H1 (cell line): ENCODE data around the gene CGB2. TPM values are rescaled to one million over a fixed set of nuclear protein-coding genes. Genes with fewer than 3 reads are reported as not detected.

Experiments used
- CTCF ChIA-PET: fragments of 300-600 bp; sonication (Branson Sonifier 250); formaldehyde crosslinking; loops from one replicate; lab custom pipeline; 2021; ENCODE audit not compliant: partially characterized antibody; lab: Charles Lee
- POLR2A ChIA-PET: fragments of 300-600 bp; sonication (Branson Sonifier 250); formaldehyde crosslinking; loops from one replicate; lab custom pipeline; 2021; ENCODE audit warnings: inconsistent platforms; ENCODE audit not compliant: partially characterized antibody; lab: Charles Lee
- DNase-seq, 2 experiments: peaks; one replicate each; pipeline versions ENCODE4 v3.0.0 to v3.0.0-alpha.2; 2010 to 2022; ENCODE audit warnings: low spot score in 2 of 2, low read depth in 1 of 2, mixed read lengths in 1 of 2
- FAIRE-seq: peaks from 2 replicates; lab custom pipeline; 2011; peaks lifted over from hg19 to GRCh38; lab: Jason Lieb, UNC
- H2AFZ ChIP-seq: 2 replicates; pipeline ENCODE4 v1.8.1; 2012; ENCODE audit warnings: low read length, inconsistent platforms
- H2AK5ac ChIP-seq: 2 replicates; pipeline ENCODE4 v1.6.1; 2013; ENCODE audit warnings: low read depth, low read length
- H2BK120ac ChIP-seq: replicated peaks from 2 replicates; pipeline ENCODE3; 2013; ENCODE audit warnings: low read depth, low read length, inconsistent platforms
- H2BK12ac ChIP-seq: 2 replicates; pipeline ENCODE4 v1.6.1; 2013; ENCODE audit warnings: low read depth, low read length
- H2BK15ac ChIP-seq: 2 replicates; pipeline ENCODE4 v1.6.1; 2013; ENCODE audit warnings: low read length
- H2BK20ac ChIP-seq: 2 replicates; pipeline ENCODE4 v1.6.1; 2013; ENCODE audit warnings: low read length
- H2BK5ac ChIP-seq: 2 replicates; pipeline ENCODE4 v1.6.1; 2013; ENCODE audit warnings: low read depth, low read length
- H3K14ac ChIP-seq: 2 replicates; pipeline ENCODE4 v1.6.1; 2013; ENCODE audit warnings: inconsistent platforms; ENCODE audit not compliant: insufficient read length
- H3K18ac ChIP-seq: 2 replicates; pipeline ENCODE4 v1.6.1; 2013; ENCODE audit warnings: low read length; ENCODE audit errors: extremely low read depth
- H3K23ac ChIP-seq: 2 replicates; pipeline ENCODE4 v1.6.1; 2013; ENCODE audit warnings: inconsistent platforms; ENCODE audit not compliant: insufficient read length
- H3K23me2 ChIP-seq: 2 replicates; pipeline ENCODE4 v1.6.1; 2013; ENCODE audit warnings: low read depth, low read length
- H3K27ac ChIP-seq: 2 replicates; pipeline ENCODE4 v1.6.1; 2011; ENCODE audit warnings: low read depth, low read length, inconsistent platforms
- H3K27me3 ChIP-seq, 4 experiments: replicated peaks in 1 of 4; 1 replicate in 1 of 4; 2 replicates in 3 of 4; pipeline versions ENCODE4 v1.6.1 to v1.8.1; 2011 to 2013; ENCODE audit warnings: low read length in 3 of 4, mild to moderate bottlenecking in 3 of 4, inconsistent platforms in 2 of 4, mixed read lengths in 2 of 4, moderate library complexity in 1 of 4; ENCODE audit not compliant: control insufficient read depth in 3 of 4, insufficient read depth in 3 of 4; ENCODE audit errors: extremely low read depth in 1 of 4
- H3K36me3 ChIP-seq, 4 experiments: 2 replicates each; pipeline versions ENCODE4 v1.6.1 to v1.8.1; 2011 to 2013; ENCODE audit warnings: mild to moderate bottlenecking in 4 of 4, low read length in 3 of 4, moderate library complexity in 2 of 4, control low read depth in 1 of 4, inconsistent platforms in 1 of 4; ENCODE audit not compliant: insufficient read depth in 4 of 4, control insufficient read depth in 2 of 4
- H3K4ac ChIP-seq: replicated peaks from 2 replicates; pipeline ENCODE3; 2013; ENCODE audit warnings: low read length, low read depth, mixed read lengths, inconsistent platforms; ENCODE audit not compliant: insufficient read length
- H3K4me1 ChIP-seq, 4 experiments: replicated peaks in 1 of 4; 1 replicate in 1 of 4; 2 replicates in 3 of 4; pipeline versions ENCODE4 v1.6.1 to v1.8.1; 2011 to 2013; ENCODE audit warnings: low read length in 3 of 4, inconsistent platforms in 2 of 4, mixed read lengths in 1 of 4; ENCODE audit not compliant: insufficient read depth in 4 of 4, control insufficient read depth in 3 of 4
- H3K4me2 ChIP-seq, 2 experiments: 2 replicates each; pipeline versions ENCODE4 v1.6.1 to v1.8.1; 2011 to 2013; ENCODE audit warnings: low read depth in 2 of 2, low read length in 2 of 2, control low read depth in 1 of 2, inconsistent platforms in 1 of 2, mild to moderate bottlenecking in 1 of 2; ENCODE audit not compliant: insufficient read depth in 1 of 2
- H3K4me3 ChIP-seq, 4 experiments: fragments of 200-600, 300-600 bp in 1 of 4; sonication (generic), shearing (Covaris generic), sonication (Bioruptor Twin) in 1 of 4; 2 replicates each; pipeline versions ENCODE4 v1.5.1 to v1.8.1; 2011 to 2016; ENCODE audit warnings: low read length in 4 of 4, low read depth in 3 of 4, control low read depth in 2 of 4, inconsistent platforms in 2 of 4, mild to moderate bottlenecking in 2 of 4, mixed read lengths in 1 of 4, moderate library complexity in 1 of 4; ENCODE audit not compliant: insufficient read depth in 2 of 4; ENCODE audit errors: extremely low read depth in 1 of 4
- H3K56ac ChIP-seq: replicated peaks from 2 replicates; pipeline ENCODE3; 2013; ENCODE audit warnings: low read depth, mild to moderate bottlenecking, mixed read lengths, low read length, inconsistent platforms; ENCODE audit not compliant: insufficient read length
- H3K79me1 ChIP-seq: 2 replicates; pipeline ENCODE4 v1.6.1; 2013; ENCODE audit warnings: low read depth, low read length, control low read depth
- H3K79me2 ChIP-seq, 2 experiments: 2 replicates each; pipeline versions ENCODE4 v1.6.1 to v1.8.1; 2012 to 2013; ENCODE audit warnings: low read length in 2 of 2, mild to moderate bottlenecking in 2 of 2, inconsistent platforms in 1 of 2; ENCODE audit not compliant: insufficient read depth in 2 of 2, control insufficient read depth in 1 of 2
- H3K9ac ChIP-seq, 4 experiments: replicated peaks in 1 of 4; 1 replicate in 1 of 4; 2 replicates in 3 of 4; pipeline versions ENCODE4 v1.6.1 to v1.8.1; 2011 to 2013; ENCODE audit warnings: low read depth in 3 of 4, low read length in 3 of 4, control low read depth in 2 of 4, mild to moderate bottlenecking in 2 of 4, moderate library complexity in 2 of 4, inconsistent platforms in 1 of 4; ENCODE audit errors: extremely low read depth in 1 of 4
- H3K9me3 ChIP-seq, 2 experiments: 2 replicates each; pipeline versions ENCODE4 v1.6.1 to v1.8.1; 2012 to 2013; ENCODE audit warnings: mild to moderate bottlenecking in 2 of 2, moderate library complexity in 2 of 2, control low read depth in 1 of 2, inconsistent platforms in 1 of 2, low read depth in 1 of 2, low read length in 1 of 2, mixed read lengths in 1 of 2; ENCODE audit not compliant: insufficient read depth in 2 of 2
- H4K20me1 ChIP-seq, 2 experiments: replicated peaks in 1 of 2; 2 replicates each; pipeline versions ENCODE3 to v1.8.1; 2011 to 2013; ENCODE audit warnings: inconsistent platforms in 2 of 2, low read length in 2 of 2, mild to moderate bottlenecking in 1 of 2; ENCODE audit not compliant: insufficient read depth in 2 of 2, control insufficient read depth in 1 of 2
- H4K5ac ChIP-seq: 2 replicates; pipeline ENCODE4 v1.6.1; 2013; ENCODE audit warnings: low read length, low read depth, mixed read lengths, inconsistent platforms; ENCODE audit not compliant: insufficient read length
- H4K8ac ChIP-seq: 2 replicates; pipeline ENCODE4 v1.8.0; 2013; ENCODE audit warnings: mild to moderate bottlenecking, moderate library complexity, low read length, inconsistent platforms; ENCODE audit not compliant: insufficient read depth; ENCODE audit errors: extremely low read depth
- H4K91ac ChIP-seq: replicated peaks from 2 replicates; pipeline ENCODE3; 2013; ENCODE audit warnings: low read length, mixed read lengths, inconsistent platforms; ENCODE audit not compliant: insufficient read length
- BRCA1 ChIP-seq: IDR thresholded peaks from 2 replicates; pipeline ENCODE4 v1.6.1; 2012; ENCODE audit warnings: low read depth, low read length, improper control_type of control experiment
- CREB1 ChIP-seq: IDR thresholded peaks from 2 replicates; pipeline ENCODE4 v1.6.1; 2012; ENCODE audit warnings: inconsistent platforms
- EP300 ChIP-seq, 2 experiments: IDR thresholded peaks; 1 replicate in 1 of 2; 2 replicates in 1 of 2; pipeline ENCODE4 v1.6.1; 2011 to 2012; ENCODE audit warnings: low read depth in 2 of 2, low read length in 2 of 2, mild to moderate bottlenecking in 2 of 2, borderline replicate concordance in 1 of 2, inconsistent platforms in 1 of 2, moderate library complexity in 1 of 2
- GTF2F1 ChIP-seq: IDR thresholded peaks from 2 replicates; pipeline ENCODE4 v1.6.1; 2012; ENCODE audit warnings: low read depth, low read length, improper control_type of control experiment, borderline replicate concordance
- MAFK ChIP-seq: IDR thresholded peaks from 2 replicates; pipeline ENCODE4 v1.6.1; 2012; ENCODE audit warnings: low read depth, mild to moderate bottlenecking, improper control_type of control experiment, low read length
- NANOG ChIP-seq: IDR thresholded peaks from 2 replicates; pipeline ENCODE4 v1.6.1; 2011; ENCODE audit warnings: low read length, low read depth, mild to moderate bottlenecking, inconsistent platforms; ENCODE audit not compliant: insufficient read depth, poor library complexity, severe bottlenecking
- PHF8 ChIP-seq: fragments of 200-600 bp; sonication (generic); conservative IDR thresholded peaks from 2 replicates; pipeline ENCODE4 v1.7.1; 2012; ENCODE audit warnings: low read depth, mild to moderate bottlenecking, inconsistent platforms, low read length, moderate library complexity
- RAD21 ChIP-seq, 2 experiments: IDR thresholded peaks in 1 of 2; conservative IDR thresholded peaks in 1 of 2; 2 replicates each; pipeline ENCODE4 v1.6.1; 2011; ENCODE audit warnings: low read depth in 2 of 2, low read length in 2 of 2, improper control_type of control experiment in 1 of 2, inconsistent platforms in 1 of 2, mild to moderate bottlenecking in 1 of 2, moderate library complexity in 1 of 2
- RNF2 ChIP-seq: fragments of 200-900, 300-1000 bp; sonication (generic); IDR thresholded peaks from 2 replicates; pipeline ENCODE4 v1.7.1; 2016; ENCODE audit warnings: borderline replicate concordance, low read depth, mild to moderate bottlenecking, antibody characterized with exemption, low read length; ENCODE audit not compliant: poor library complexity, severe bottlenecking; ENCODE audit errors: missing control alignments
- SIX5 ChIP-seq: IDR thresholded peaks from 2 replicates; pipeline ENCODE4 v1.6.1; 2011; ENCODE audit warnings: mild to moderate bottlenecking, low read depth, low read length
- SP4 ChIP-seq: IDR thresholded peaks from 2 replicates; pipeline ENCODE4 v1.6.1; 2012; ENCODE audit warnings: low read length, inconsistent platforms
- SRF ChIP-seq: IDR thresholded peaks from 2 replicates; pipeline ENCODE4 v1.6.1; 2011; ENCODE audit warnings: mild to moderate bottlenecking, low read depth, low read length, moderate library complexity
- SUZ12 ChIP-seq: fragments of 200-600 bp; sonication (generic); IDR thresholded peaks from 2 replicates; pipeline ENCODE4 v1.6.1; 2012; ENCODE audit warnings: mild to moderate bottlenecking, inconsistent platforms, low read length, moderate library complexity, mixed read lengths
- TEAD4 ChIP-seq: IDR thresholded peaks from 2 replicates; pipeline ENCODE4 v1.6.1; 2012; ENCODE audit warnings: low read depth, low read length, inconsistent platforms, mixed read lengths
- WGBS, 2 experiments: shearing (Covaris generic) in 1 of 2; methylation state at CpG; one replicate each; pipeline versions ENCODE4 v1.1.6 to v1.1.7; 2013 to 2015; ENCODE audit warnings: low lambda C conversion rate in 2 of 2, mixed read lengths in 2 of 2, inconsistent platforms in 1 of 2, low coverage in 1 of 2, missing lambda C conversion rate in 1 of 2; ENCODE audit not compliant: insufficient replicate concordance in 2 of 2, insufficient coverage in 1 of 2, insufficient read length in 1 of 2; ENCODE audit errors: extremely low coverage in 1 of 2, missing lambda C conversion rate in 1 of 2; 5-methylcytosine and 5-hydroxymethylcytosine counted together
- polyA plus RNA-seq, 7 experiments: library from polyadenylated mRNA; depleted of rRNA in 3 of 7; stranded (reverse) in 5 of 7; unstranded in 2 of 7; fragments of >200 nt in 5 of 7; fragments of 200-250 nt in 2 of 7; gene quantifications; 1 replicate in 5 of 7; 2 replicates in 1 of 7; 4 replicates in 1 of 7; pipeline versions ENCODE4 v1.2.1 to v1.2.3, GENCODE V29; 2011 to 2013; ENCODE audit warnings: missing spikeins in 2 of 7, mixed read lengths in 2 of 7
- total RNA-seq: library from RNA; stranded (reverse); fragmentation: NEBNext Ultra II Directional; extraction: Animal tissue kit (Norgen Biotek cat#: 25700); gene quantifications from 2 replicates; pipeline ENCODE4 v1.2.1, GENCODE V29; 2021

CGB2 gene
- total and polyA plus RNA-seq, 2 of the 8 experiments (the other 6 are each of a cell fraction or from before 2014, with no cell fraction given): 0.71 to 3.2 TPM

GRCh38 chr19:49011194-49011593 lies 20.5 kb upstream of the CGB2 start:
- ChIA-PET POLR2A (interaction anchor here (2.9 kb wide), 1 partner anchor 11 kb away, joined by 11 read pairs; no protein-coding TSS in a partner anchor), CTCF (interaction anchor here (1.1 to 6.2 kb wide), 2 partner anchors 13 to 48 kb away, joined by 3 to 66 read pairs; no protein-coding TSS in a partner anchor)
- Histone ChIP-seq H2BK120ac (no peak overlapping the region), H4K5ac (no peak overlapping the region), H2BK12ac (no peak overlapping the region), H3K4me3 (no peak overlapping the region), H3K36me3 (peaks cover 15 to 42% (median 31%) of the 10 kb centered on the region in 4 experiments; a peak in 7 of 8 replicates), H3K14ac (no peak overlapping the region), H3K79me2 (no peaks in the 10 kb centered on the region), H3K27ac (no peak overlapping the region), H2BK15ac (no peak overlapping the region), H4K20me1 (peaks cover 3 to 9% of the 10 kb centered on the region in 2 experiments), H2BK20ac (no peak overlapping the region), H3K23ac (no peak overlapping the region), H3K9me3 (no peaks in the 10 kb centered on the region), H2AK5ac (no peak overlapping the region), H3K56ac (no peak overlapping the region), H2AFZ (no peak overlapping the region), H3K4me2 (no peak overlapping the region), H3K79me1 (peaks cover 1% of the 10 kb centered on the region; the same call in 1 of the 2 replicates), H3K23me2 (no peaks in the 10 kb centered on the region), H3K4ac (no peak overlapping the region), H3K9ac (no peak overlapping the region), H3K27me3 (no peaks in the 10 kb centered on the region), H4K91ac (no peak overlapping the region), H2BK5ac (no peak overlapping the region), H3K18ac (no peak overlapping the region), H3K4me1 (no peaks in the 10 kb centered on the region), H4K8ac (no peak overlapping the region)
- DNase-seq (no peak), FAIRE-seq (no peak)
- WGBS, 2 experiments: 89% methylated on average over 17 of the region's 17 CpGs; no CpG with 5 or more reads in 1 of the 2 experiments
- TF ChIP-seq GTF2F1 (no peak), SRF (no peak), SP4 (no peak), SUZ12 (no peak), NANOG (no peak), CREB1 (no peak), RAD21 (IDR thresholded peaks at IDR 0.05 in 1 of 2, conservative IDR thresholded peaks at IDR 0.05 in 1 of 2; ENCODE audit: low read depth in 2 of 2, low read length in 2 of 2) (no peak), EP300 (IDR thresholded peaks at IDR 0.05; ENCODE audit: borderline replicate concordance in 1 of 2, low read depth in 2 of 2, low read length in 2 of 2) (no peak), MAFK (no peak), PHF8 (no peak), SIX5 (no peak), BRCA1 (no peak), RNF2 (no peak), TEAD4 (no peak)
